D341Med (cell line): ENCODE results near the gene BMP8A.
"Not testable (repeated sequence)": the region's sequence is repeated elsewhere in the genome, so short reads cannot be mapped to it uniquely, and the experiment has no call there.

ENCODE experiments used
- DNase-seq: peaks from one replicate; pipeline ENCODE4 v3.0.0; 2012; ENCODE audit warnings: low spot score

Gene BMP8A

DNA sequence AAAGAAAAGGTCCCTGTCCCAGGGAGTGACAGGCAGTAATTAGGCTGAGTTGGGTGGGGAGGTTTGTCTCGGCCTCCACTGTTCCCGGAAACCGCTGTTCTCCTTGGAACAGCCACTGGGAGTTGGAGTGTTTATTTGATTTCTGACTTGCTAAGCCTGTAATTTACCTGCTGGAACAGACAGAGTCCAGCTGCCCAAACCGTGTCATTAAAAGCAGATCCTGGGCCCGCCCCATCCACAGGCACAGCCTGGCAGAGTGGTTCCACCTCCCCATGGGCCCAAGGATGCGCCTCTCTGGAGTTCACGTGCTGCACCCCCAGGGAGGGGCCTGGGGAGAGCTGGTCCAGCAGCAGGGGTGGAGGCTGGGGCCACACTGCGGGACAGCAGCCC, 35.7 kb downstream of the BMP8A start:
- DNase-seq, result not testable (repeated sequence)

DNA sequence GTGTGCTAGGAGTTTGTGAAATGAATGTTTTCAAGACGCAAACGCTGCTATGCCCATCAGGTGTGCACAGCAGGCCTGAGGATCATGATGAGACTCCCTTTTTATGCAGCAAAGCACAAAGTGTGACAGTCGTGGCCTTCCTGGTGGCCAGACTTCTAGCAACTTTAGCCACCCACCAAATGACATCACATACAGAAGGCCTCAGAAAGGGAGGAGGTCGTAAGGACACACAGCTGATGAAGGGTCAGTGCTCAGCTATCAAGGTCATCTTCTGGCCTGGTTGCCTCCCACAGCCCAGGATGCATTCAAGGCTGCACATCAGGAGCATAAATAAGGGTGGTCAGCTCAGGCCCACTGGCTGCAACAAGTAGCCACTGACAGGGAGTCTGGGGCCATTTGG, 36.6 kb downstream of the BMP8A start:
- DNase-seq, result peak; percentile 6

DNA sequence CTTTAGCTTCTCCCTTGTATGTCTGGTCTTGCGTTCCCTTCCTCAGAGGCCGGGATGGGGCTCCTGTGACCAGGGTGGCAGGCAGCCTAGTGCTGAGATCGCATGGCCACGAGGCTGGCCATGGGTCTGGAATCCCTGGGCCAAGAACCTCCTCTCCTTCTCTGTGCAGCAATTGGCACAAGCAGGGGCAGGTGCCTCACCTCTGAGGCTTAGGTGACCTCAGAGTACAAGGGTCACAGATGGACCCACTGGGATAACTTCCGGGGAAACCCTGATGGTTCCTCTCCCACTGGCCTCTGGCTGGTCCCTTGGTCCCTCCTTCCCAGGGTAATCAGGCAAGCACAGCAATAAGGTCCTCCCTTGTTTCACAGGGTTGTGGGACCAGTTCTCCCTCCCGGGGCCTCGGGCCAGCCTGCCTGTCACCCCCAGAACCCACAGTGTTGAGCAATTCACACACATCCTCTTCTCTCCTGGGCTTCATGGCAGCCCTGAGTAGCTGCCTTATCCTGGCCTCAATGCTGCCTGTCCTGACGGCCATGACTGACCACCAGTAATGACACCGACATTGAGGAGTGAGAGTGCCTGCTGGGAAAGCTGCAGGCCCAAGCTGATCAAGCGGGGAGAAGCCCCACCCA, 38.6 kb downstream of the BMP8A start:
- peak; percentile 4 for DNase-seq

- DNase-seq, result peak; percentile 7
Observed at GRCh38 chr1:39531526-39531925, 40.1 kb downstream of the BMP8A start.

GRCh38 chr1:39533442-39533841, 42.0 kb downstream of the BMP8A start:
- no peak for DNase-seq

GRCh38 chr1:39538531-39539251, 47.3 kb downstream of the BMP8A start:
- DNase-seq, result no peak

GRCh38 chr1:39539252-39539790, 47.9 kb downstream of the BMP8A start:
- peak; percentile 80 for DNase-seq

DNA sequence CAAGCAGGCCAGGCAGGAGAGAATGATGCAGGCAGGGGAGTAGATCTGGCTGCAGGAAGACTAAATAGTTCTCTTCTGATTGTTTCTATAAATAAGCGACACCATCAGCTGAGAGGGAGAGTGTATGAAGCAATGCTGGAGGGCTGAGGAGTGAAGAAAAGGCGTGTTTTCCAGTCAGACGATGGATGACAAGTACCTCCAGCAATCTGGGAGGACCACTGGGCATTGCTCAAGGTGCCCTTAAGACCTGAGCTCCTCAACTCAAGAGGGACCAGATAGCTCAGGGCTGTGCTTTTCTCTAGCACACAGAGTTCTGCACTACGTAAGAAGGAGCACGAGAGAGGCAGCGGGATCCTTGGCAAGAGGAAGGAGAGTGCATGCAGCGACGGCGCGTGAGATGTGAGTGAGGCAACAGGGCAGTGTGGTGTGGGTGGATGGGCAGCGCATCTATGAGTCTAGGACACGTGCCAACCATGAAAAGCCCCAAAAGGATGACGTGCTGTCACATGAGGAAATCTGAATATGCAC, 49.1 kb downstream of the BMP8A start:
- DNase-seq, result peak; percentile 6

DNA sequence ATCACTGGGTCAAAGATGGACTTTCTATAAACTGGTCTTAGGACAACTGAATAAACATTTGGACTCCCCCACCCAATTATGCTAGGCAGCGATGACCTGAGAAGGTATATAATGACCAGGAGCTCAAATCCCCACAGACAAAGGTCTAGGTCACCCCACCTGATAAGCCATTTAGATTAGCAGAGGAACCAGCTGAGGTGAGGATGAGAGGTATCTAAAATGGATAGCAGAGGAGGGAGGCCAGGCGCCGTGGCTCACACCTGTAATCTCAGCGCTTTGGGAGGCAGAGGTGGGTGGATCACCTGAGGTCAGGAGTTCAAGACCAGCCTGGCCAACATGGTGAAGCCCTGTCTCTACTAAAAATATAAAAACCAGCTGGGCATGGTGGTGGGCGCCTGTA, 51.5 kb downstream of the BMP8A start:
- DNase-seq, result no peak

DNA sequence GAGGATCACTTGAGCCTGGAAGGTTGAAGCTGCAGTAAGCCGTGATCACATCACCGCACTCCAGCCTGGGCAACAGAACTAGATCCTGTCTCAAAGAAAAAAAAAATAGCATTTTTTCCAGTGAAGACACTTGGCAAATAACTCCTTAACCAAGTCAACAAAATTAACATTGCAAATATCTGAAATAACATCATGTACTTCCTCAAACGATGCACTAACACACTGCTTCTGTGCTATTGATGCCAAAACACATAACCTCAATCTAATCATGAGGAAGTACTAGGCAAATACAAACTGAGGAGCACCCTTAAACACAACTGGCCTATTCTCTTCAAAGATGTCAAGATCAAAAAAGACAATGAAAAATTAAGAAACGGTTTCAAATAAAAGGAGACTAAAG, 52.9 kb downstream of the BMP8A start:
- no peak for DNase-seq

- no peak for DNase-seq
Observed at GRCh38 chr1:39545531-39545930, 54.1 kb downstream of the BMP8A start.

- no peak for DNase-seq
Observed at GRCh38 chr1:39554277-39554676, 62.8 kb downstream of the BMP8A start.

- no peak for DNase-seq
Observed at GRCh38 chr1:39561279-39561678, 69.8 kb downstream of the BMP8A start.

DNA sequence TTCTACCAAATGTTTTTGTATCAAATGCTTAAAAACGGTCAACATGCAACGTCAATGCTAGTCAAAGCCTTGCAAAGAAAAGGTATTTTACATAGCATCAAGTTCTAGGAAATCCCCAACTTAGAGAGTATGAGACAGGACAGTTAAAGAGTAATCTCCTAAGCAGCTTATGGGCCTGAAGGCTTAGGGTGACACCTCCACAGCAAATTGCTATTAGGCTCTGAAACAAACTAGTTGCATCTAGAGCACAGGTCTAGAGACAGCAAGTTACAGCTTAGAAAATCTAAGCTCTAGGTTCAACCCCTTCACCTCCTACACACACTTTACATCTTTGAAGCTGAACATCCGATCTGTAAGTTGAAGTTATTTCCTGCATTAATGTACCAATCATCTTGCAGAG, 71.5 kb downstream of the BMP8A start:
- peak; percentile 62 for DNase-seq

- DNase-seq, result no peak
Observed at GRCh38 chr1:39563669-39564068, 72.2 kb downstream of the BMP8A start.

GRCh38 chr1:39564340-39564739, 72.9 kb downstream of the BMP8A start:
- no peak for DNase-seq

- no peak for DNase-seq
Observed at GRCh38 chr1:39564941-39565340, 73.5 kb downstream of the BMP8A start.

GRCh38 chr1:39566441-39567137, 75.2 kb downstream of the BMP8A start:
- DNase-seq, result no peak

- no peak for DNase-seq
Observed at GRCh38 chr1:39567302-39567701, 75.9 kb downstream of the BMP8A start.

DNA sequence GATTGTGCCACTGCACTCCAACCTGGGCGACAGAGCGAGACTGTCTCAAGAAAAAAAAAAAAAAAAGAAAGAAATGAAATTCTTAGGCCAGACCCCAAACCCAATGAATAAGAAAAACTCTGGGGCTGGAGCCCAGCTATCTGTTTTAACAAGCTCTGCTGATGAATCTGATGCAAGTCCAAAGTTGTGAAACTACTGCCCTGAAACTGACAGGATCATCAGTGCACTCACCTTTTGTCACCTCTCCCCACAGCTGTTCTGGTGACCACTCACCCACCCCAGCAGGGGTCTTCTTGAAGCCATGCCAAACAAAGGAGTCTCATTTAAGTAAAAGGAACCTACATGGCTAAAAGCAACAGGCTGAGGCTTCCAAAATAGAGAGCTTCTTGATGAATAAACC, 76.8 kb downstream of the BMP8A start:
- no peak for DNase-seq

DNA sequence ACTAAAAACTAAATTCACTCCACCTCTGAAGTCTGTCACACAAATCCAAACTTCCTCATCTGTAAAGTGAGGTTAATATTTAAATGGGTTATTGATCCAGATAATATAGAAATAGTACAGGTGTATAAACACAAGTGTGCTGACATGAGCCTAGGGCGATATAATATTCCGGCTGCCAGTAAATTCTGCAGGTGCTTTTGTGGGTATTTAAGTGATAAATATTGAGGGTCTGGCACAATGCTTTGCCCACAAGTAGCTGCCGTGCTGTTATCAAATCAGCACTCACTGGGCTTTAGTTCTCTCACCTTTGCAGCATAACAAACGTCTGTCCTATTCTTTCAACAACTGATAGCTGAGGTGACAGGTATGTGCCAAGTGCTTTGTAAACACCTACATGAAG, 77.6 kb downstream of the BMP8A start:
- DNase-seq, result no peak

DNA sequence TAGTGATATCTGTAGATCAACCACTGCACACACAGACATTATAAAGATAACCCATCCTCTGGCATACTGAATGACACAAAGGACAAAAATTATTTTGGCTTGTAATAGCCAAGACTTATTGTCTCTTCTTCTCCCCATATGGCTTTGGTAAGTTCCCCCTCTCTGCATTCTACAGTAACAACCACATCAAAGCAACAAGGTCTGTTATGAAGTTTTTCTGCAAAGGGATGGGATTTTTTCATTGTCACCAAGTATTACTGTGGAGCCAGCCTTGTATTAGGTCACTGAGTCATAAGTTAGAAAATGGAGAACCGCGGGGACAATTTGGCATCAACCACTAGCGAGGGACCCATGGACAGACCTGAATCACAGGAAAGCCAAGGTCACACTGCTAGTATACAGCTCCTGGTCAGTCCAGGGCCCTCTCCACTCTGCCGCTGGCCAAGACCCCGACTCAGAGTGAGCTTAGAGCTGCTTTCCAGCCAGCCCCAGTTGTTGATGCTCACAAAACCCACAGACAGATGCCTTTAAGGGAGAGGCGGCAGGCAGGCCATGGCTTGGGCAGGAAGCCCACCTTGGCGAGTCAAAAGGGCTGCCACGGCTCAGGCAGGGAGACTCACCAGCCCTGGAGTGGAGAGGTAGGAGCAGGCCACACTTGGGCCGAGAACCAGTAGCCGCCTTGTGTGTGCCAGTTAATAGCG, 79.2 kb downstream of the BMP8A start:
- DNase-seq, result no peak
